GM21526 (cell line): ENCODE measurements around the gene SUMF1.
A peak's percentile ranks its signal among the peaks of the same experiment; 100 is the strongest.

ENCODE experiments used
- ATAC-seq: cut with Tn5 transposase; IDR thresholded peaks from one replicate; pipeline ENCODE4 v1.9.1; 2021; ENCODE audit warnings: moderate library complexity; ENCODE audit not compliant: unreplicated experiment, low FRiP score

SUMF1 gene

GRCh38 chr3:4396006-4396405, 71.1 kb downstream of the SUMF1 start:
- ATAC-seq = no peak

GRCh38 chr3:4395448-4395847, 71.6 kb downstream of the SUMF1 start:
- ATAC-seq = no peak

- no peak for ATAC-seq
Observed at GRCh38 chr3:4394567-4394966, 72.5 kb downstream of the SUMF1 start.

DNA sequence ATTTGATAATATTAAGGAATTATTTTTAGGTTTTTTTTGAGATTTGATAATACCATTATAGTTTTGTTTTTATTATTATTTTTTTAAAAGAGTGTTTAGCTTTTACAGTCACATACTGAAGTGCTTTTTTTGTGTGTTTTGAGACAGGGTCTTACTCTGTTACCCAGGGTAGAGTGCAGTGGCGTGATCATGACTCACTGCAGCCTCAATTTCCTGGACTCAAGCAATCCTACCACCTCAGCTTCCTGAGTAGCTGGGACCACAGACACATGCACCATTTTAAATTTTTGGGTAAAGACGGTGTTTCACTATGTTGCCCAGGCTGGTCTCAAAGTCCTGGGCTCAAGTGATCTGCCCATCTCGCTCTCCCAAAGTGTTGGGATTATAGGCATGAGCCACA, 73.0 kb downstream of the SUMF1 start:
- ATAC-seq = no peak

DNA sequence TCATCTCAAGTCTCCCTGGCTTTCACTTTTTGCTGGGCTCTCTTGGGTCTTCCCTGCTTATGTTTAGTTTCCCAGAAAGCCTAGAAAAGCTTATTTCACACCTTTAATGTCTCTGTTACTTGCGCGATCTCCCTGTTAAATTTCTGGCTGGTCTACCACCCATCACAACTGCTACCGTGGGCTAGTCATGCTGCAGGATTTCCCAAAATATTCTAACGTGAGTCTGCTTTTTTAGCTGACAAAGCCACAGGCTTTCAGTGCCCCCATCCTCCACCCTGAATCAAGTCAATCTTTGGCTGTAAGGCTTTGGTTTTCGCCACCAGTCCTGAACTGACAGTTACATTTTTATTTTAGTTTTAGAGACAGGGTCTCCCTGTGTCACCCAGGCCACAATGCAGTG, 74.1 kb downstream of the SUMF1 start:
- ATAC-seq = no peak

- ATAC-seq = peak; percentile 64
Observed at GRCh38 chr3:4387210-4388204, 79.6 kb downstream of the SUMF1 start.

DNA sequence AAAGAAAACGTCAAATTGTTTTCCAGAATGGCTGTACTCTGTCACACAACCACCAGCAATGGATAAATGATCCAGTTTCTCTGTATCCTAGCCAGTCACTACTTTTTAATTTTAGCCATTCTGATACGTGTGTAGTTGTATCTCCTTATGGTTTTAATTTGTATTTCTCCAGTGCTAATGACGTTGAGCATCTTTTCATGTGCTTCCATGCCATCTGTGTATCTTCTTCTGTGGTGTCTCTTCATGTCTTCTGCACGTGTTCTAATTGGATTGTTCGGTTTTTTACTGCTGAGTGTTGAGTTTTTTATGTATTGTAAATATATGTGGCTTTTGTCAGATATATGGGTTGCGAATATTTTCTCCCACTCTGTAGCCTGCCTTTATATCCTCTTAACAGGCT, 81.9 kb downstream of the SUMF1 start:
- ATAC-seq = no peak

DNA sequence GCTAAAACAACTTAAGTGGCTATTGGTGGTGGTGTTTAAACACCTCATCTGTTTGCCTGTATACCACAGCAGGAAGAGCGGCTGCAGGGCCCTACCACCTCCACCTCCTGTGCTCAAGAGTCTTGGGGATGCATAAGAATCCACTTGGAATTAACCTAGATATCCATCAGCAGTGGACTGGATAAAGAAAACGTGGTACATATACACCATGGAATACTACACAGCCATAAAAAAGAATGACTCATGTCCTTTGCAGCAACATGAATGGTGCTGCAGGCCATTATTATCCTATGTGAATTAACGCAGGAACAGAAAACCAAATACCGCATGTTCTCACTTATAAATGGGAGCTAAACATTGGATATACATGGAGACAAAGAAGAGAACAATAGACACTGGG, 87.1 kb downstream of the SUMF1 start:
- ATAC-seq = no peak

DNA sequence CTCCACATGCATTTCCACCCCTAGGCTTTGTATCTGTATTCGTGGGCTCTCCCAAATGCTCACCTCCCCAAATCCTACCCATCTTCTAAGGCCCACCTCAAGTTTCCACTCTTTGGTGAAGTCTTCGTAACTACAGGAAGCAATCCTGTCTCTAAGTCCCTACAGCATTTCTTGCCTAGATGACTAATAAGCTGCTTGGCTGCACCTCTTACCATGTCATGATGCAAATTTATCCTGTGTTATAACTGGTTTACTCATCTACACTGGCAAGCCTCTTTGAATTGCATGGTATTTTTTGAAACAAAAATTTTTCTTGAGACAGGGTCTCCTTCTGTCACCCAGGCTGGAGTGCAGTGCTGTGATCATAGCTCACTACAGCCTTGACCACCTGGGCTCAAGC, 90.6 kb downstream of the SUMF1 start:
- no peak for ATAC-seq

DNA sequence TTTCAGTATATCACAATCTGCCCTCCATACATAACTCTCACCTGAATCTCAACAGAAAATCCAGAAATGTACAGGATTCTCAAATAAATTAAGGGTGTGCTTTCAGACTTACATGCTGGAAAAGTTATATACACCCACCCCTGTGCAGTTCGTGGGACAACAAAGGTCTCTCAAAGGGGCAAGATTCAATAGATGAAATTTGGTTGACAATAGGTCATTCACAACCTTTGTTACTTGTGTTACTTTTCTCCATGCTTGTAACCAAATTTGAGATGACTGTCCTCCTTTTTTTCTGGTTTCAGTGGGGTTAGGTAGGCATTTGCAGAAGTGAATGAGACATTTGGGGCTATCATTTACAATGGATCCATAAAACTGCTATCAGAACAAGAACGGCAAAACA, 91.2 kb downstream of the SUMF1 start:
- no peak for ATAC-seq

DNA sequence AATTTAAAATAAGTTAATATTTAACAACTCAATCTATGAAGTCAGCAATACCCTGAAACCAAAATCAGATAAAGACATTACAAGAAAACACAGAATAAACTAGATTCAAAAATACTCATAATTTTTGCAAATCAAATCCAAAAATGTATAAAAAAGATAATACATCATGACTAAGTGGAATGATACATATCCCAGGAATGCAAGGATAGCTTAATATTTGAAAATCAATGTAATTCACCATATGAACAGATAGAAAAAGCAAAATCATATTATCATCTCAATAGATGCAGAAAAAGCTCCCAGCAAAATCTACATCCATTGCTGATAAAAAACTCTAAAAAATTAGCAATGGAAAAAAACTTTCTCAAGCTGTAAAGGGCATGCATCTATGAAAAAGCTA, 93.4 kb downstream of the SUMF1 start:
- no peak for ATAC-seq

GRCh38 chr3:4362523-4362922, 104.5 kb downstream of the SUMF1 start:
- ATAC-seq = no peak

GRCh38 chr3:4360817-4361216, 106.3 kb downstream of the SUMF1 start:
- ATAC-seq = no peak

GRCh38 chr3:4359805-4360502, 107.1 kb downstream of the SUMF1 start:
- ATAC-seq = no peak

- ATAC-seq = no peak
Observed at GRCh38 chr3:4358273-4358672, 108.8 kb downstream of the SUMF1 start.

GRCh38 chr3:4356546-4357410, 110.3 kb downstream of the SUMF1 start:
- no peak for ATAC-seq

DNA sequence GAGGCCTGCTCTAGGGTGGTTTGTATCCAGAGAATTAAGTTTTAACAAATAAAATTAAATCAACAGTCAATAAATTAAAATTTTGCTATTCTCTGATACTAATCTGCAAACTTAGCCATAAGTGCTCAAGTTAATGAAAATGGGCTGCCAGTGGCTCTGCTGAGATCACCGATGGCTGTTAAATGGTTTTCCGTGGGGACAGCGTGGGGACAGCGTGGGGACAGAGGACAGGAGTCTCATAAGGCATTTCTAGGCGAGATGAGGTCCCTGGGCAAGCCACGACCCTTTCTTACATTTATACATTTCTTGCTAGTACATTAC, 110.9 kb downstream of the SUMF1 start:
- no peak for ATAC-seq

- ATAC-seq = no peak
Observed at GRCh38 chr3:4355401-4356219, 111.5 kb downstream of the SUMF1 start.

DNA sequence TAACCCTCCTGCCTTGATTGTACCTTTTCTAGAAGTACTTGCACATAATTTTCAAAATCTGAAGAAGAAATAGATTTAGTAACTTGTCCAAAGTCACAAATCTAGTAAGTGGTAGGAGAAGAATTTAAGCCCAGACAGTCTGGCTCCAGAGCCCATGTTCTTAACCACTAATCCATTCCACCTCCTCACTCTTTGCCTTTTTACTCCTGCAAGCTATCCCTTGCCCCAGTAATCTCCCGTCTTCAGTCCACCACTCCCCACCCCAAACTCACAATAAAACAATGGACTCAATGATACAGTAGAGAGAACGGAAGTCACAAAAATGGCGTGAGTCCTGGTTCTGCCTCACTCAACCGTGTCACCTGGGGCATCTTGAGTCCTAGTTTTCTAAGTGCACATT, 115.2 kb downstream of the SUMF1 start:
- ATAC-seq = no peak

DNA sequence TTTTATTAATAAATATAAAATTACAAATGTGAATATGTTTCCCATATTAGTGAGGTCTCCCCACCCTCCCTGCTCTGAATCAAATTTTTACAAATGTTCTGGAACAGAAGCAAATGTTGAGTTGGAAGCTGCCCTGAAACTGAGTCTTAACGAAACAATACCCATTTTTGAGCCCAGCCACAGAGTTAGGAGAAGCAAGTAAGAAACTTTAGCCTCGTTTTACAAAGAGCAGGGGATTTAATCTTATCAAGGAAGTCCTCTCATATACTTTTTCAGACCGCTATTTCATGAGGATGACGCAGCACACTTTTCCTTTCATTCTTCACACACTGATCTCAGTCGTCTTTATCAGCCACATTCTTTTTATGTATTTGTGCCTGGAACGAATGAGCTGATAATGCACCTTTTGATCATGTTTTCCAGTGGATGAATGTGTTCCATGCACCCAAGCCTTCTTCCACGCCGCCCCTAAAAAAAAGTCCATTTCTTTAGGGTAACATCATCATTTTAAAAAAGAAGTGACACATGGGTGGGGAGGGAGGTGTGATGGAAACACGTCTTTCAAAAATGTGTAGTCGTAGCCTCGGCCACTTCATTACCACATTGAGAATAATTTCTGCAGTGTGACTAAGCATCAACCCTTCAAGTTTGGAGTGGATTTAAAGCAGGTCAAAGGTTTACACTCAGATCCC, 115.8 kb downstream of the SUMF1 start:
- ATAC-seq = peak; percentile 39
